ENCODE measurements around the gene VPS37B.

VPS37B gene

DNA sequence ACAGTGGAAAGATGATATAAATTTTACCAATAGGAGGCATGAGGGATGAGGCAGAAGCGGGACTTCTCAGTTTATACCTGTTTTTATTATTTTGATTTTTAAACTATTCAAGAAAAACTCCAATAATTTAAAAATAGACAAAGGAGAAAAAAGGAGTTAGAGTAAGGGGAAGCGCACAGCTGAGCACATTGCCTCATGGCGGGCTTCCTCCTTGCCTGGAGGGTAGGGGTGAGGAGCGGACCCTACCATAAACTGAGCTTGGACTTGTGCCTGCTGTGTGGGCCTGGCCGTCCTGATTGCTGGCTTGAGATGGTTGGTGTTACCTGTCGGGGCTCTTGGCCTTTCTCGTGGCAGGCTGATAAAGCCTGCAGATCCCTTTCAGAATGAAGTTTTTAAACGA lies 75.8 kb downstream of the VPS37B start:
- DNase-seq (ENCODE audit: extremely low read depth in 1 of 2, low read depth in 1 of 2), result no peak

DNA sequence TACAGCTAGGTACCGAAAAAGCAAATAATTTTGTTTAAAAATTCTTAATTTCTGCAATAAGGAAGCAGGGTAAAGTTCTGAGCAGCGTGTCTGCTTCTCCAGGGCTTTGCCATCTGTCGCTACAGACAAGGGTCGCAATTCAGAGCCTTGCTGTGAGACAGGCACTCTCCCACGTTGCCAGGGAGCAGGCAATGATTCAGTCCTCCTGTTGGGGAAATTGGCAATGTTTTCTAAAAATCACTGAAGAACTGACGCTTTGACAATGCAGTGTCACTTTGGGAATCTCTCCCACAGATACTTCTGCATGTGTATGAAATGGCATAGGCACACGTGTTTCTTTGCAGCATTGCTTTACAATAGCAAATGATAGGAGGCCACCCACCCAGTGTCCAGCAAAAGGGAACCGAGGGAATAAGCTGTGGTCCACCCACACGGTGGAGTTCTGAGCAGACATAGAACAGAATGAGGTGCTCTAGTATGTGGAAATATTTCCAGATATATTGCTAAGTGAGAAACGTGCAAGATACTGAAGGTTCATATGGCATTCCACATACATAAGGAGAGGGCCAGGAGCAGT lies 76.6 kb downstream of the VPS37B start:
- no peak for DNase-seq (ENCODE audit: extremely low read depth in 1 of 2, low read depth in 1 of 2)
